ENCODE results near the gene CFB. TPM values are rescaled to one million over a fixed set of nuclear protein-coding genes. Genes with fewer than 3 reads are reported as not detected.
"Not testable (repeated sequence)": the region's sequence is repeated elsewhere in the genome, so short reads cannot be mapped to it uniquely, and the experiment has no call there.

Gene CFB
- total RNA-seq, 1 experiment from 2014 or later, result 5.6 TPM

DNA sequence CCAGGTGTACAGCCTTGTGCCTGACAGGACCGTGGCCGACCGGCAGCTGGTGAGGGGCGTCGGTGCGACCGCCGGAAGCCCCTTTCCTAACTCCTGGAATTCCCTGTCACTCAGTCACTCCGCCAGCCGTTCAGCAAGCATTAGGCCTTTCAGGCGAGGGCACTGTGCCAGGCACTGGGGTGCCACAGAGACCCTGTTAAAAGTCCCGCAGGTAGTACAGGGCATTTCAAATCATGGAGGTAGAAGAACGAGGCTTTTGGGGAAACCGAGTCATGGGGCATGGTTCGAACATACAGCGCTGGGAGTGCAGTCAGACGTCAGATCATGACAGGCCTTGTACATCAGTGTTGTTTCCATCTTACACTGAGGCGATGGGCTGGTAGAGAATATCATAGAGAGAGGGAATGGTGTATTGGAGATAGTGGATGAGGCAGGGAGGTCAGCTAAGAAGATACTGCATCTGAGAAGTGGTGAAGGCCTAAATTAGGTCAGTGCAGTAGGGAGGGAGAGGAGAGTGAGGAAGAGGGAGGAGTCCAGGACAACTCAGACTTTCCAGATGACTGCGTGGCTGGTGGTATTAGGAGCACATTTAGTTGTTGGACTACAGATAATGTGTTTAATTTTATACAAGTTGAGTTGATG, 26.9 kb downstream of the CFB start:
- in situ Hi-C loops (cut with HindIII; ENCODE audit: low pct_unique_long_range_greater_than_20kb, low sequenced_read_pairs) (no loop called here), intact Hi-C loops (cut with micrococcal nuclease; ENCODE audit: unreplicated experiment) (no loop called here)
- ATAC-seq (no peak), DNase-seq (ENCODE audit: low read depth, low spot score) (no peak)
- H3K4me1 ChIP-seq (ENCODE audit: control insufficient read depth, insufficient read depth, low read length), result peaks cover 12% of the 10 kb centered on the region; the same call in 1 of the 2 replicates
- TF ChIP-seq SIN3A (IDR thresholded peaks at IDR 0.05; ENCODE audit: borderline replicate concordance, insufficient read depth, low read depth, low read length) (0 out of 2 replicates have a peak, but pooled peaks have one; percentile 73), POLR2AphosphoS5 (IDR thresholded peaks at IDR 0.05; ENCODE audit: low read depth, low read length) (no peak), TCF7L2 (IDR thresholded peaks at IDR 0.05; ENCODE audit: low read depth, low read length) (no peak)
- TF ChIP-seq, protein P1, sequence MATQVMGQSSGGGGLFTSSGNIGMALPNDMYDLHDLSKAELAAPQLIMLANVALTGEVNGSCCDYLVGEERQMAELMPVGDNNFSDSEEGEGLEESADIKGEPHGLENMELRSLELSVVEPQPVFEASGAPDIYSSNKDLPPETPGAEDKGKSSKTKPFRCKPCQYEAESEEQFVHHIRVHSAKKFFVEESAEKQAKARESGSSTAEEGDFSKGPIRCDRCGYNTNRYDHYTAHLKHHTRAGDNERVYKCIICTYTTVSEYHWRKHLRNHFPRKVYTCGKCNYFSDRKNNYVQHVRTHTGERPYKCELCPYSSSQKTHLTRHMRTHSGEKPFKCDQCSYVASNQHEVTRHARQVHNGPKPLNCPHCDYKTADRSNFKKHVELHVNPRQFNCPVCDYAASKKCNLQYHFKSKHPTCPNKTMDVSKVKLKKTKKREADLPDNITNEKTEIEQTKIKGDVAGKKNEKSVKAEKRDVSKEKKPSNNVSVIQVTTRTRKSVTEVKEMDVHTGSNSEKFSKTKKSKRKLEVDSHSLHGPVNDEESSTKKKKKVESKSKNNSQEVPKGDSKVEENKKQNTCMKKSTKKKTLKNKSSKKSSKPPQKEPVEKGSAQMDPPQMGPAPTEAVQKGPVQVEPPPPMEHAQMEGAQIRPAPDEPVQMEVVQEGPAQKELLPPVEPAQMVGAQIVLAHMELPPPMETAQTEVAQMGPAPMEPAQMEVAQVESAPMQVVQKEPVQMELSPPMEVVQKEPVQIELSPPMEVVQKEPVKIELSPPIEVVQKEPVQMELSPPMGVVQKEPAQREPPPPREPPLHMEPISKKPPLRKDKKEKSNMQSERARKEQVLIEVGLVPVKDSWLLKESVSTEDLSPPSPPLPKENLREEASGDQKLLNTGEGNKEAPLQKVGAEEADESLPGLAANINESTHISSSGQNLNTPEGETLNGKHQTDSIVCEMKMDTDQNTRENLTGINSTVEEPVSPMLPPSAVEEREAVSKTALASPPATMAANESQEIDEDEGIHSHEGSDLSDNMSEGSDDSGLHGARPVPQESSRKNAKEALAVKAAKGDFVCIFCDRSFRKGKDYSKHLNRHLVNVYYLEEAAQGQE (IDR thresholded peaks at IDR 0.05; ENCODE audit: insufficient read depth in 1 of 2, low read depth in 2 of 2, low read length in 1 of 2), result no peak
- TF ChIP-seq, protein P2, sequence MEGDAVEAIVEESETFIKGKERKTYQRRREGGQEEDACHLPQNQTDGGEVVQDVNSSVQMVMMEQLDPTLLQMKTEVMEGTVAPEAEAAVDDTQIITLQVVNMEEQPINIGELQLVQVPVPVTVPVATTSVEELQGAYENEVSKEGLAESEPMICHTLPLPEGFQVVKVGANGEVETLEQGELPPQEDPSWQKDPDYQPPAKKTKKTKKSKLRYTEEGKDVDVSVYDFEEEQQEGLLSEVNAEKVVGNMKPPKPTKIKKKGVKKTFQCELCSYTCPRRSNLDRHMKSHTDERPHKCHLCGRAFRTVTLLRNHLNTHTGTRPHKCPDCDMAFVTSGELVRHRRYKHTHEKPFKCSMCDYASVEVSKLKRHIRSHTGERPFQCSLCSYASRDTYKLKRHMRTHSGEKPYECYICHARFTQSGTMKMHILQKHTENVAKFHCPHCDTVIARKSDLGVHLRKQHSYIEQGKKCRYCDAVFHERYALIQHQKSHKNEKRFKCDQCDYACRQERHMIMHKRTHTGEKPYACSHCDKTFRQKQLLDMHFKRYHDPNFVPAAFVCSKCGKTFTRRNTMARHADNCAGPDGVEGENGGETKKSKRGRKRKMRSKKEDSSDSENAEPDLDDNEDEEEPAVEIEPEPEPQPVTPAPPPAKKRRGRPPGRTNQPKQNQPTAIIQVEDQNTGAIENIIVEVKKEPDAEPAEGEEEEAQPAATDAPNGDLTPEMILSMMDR (IDR thresholded peaks at IDR 0.05), result no peak
- ChIA-PET POLR2A (interaction anchor here (1.3 kb wide), 1 partner anchor 14 kb away, joined by 4 read pairs; the partner anchor contains the start of genes NELFE and SKIC2), CTCF (no interaction called here)
- BruUV-seq (replicated peaks), result TSS peak; percentile 84
- H3K27me3 ChIP-seq (ENCODE audit: control insufficient read depth, insufficient read depth, low read length), result no peaks in the 10 kb centered on the region
- no peaks in the 10 kb centered on the region for H3K9me3 ChIP-seq (ENCODE audit: control insufficient read depth, insufficient read depth, low read depth, low read length)
- peak overlapping the region; percentile 85 to 94 for H3K4me3 ChIP-seq (ENCODE audit: low read depth in 2 of 2, low read length in 2 of 2)
- H3K27ac ChIP-seq (ENCODE audit: low read length), result peak overlapping the region; percentile 94
- H3K36me3 ChIP-seq (ENCODE audit: control insufficient read depth, insufficient read depth, low read length), result peaks cover 5% of the 10 kb centered on the region; the same call in 1 of the 2 replicates

DNA sequence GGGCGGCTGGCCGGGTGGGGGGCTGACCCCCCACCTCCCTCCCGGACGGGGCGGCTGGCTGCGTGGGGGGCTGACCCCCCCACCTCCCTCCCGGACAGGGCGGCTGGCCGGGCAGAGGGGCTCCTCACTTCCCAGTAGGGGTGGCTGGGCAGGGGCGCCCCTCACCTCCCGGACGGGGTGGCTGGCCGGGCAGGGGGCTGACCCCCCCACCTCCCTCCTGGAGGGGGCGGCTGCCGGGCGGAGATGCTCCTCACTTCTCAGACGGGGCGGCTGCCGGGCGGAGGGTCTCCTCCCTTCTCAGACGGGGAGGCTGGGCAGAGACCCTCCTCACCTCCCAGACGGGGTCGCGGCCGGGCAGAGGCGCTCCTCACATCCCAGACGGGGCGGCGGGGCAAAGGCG, 30.2 kb downstream of the CFB start:
- H3K9me3 ChIP-seq (ENCODE audit: control insufficient read depth, insufficient read depth, low read depth, low read length); POLR2A ChIA-PET; DNase-seq (ENCODE audit: low read depth, low spot score); in situ Hi-C loops (cut with HindIII; ENCODE audit: low pct_unique_long_range_greater_than_20kb, low sequenced_read_pairs); H3K4me3 ChIP-seq (ENCODE audit: low read depth in 2 of 2, low read length in 2 of 2); H3K27ac ChIP-seq (ENCODE audit: low read length); BruUV-seq (replicated peaks); intact Hi-C loops (cut with micrococcal nuclease; ENCODE audit: unreplicated experiment); H3K4me1 ChIP-seq (ENCODE audit: control insufficient read depth, insufficient read depth, low read length); ATAC-seq; CTCF ChIA-PET; H3K27me3 ChIP-seq (ENCODE audit: control insufficient read depth, insufficient read depth, low read length); H3K36me3 ChIP-seq (ENCODE audit: control insufficient read depth, insufficient read depth, low read length): not testable (repeated sequence)

DNA sequence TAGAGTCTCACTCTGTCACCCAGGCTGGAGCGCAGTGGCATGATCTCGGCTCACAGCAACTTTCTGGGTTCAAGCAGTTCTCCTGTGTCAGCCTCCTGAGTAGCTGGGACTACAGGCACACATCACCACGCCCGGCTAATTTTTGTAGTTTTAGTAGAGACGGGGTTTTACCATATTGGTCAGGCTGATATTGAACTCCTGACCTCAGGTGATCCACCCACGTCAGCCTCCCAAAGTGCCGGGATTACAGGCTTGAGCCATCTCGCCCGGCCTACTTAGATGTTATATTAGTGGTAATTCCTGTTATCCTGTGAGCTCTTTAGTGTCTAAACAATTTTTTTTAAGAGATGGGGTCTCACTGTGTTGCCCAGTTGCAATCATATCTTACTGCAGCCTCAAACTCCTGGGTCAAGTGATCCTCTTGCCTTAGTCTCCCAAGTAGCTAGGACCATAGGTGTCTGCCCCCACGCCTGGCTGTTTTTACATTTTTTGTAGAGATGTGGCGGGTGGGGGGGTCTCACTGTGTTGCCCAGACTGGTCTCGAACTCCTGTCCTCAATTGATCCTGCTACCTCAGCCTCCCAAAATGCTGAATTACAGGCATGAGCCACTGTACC, 32.0 kb downstream of the CFB start:
- in situ Hi-C loops (cut with HindIII; ENCODE audit: low pct_unique_long_range_greater_than_20kb, low sequenced_read_pairs), result no loop called here
- BruUV-seq (replicated peaks), result no TSS peak
- H3K27ac ChIP-seq (ENCODE audit: low read length), result no peak overlapping the region
- ChIA-PET POLR2A (interaction anchor here (0.6 to 0.7 kb wide), 2 partner anchors 141 to 158 kb away, joined by 3 to 6 read pairs; no protein-coding TSS in a partner anchor), CTCF (interaction anchor here (0.7 kb wide), 1 partner anchor 205 kb away, joined by 3 read pairs; no protein-coding TSS in a partner anchor)
- TF ChIP-seq, protein P1 (IDR thresholded peaks at IDR 0.05; ENCODE audit: insufficient read depth in 1 of 2, low read depth in 2 of 2, low read length in 1 of 2), result no peak
- TF ChIP-seq, protein P2 (IDR thresholded peaks at IDR 0.05), result no peak
- no peak for TF ChIP-seq TCF7L2 (IDR thresholded peaks at IDR 0.05; ENCODE audit: low read depth, low read length)
- no peak for TF ChIP-seq SIN3A (IDR thresholded peaks at IDR 0.05; ENCODE audit: borderline replicate concordance, insufficient read depth, low read depth, low read length)
- no peak for TF ChIP-seq POLR2AphosphoS5 (IDR thresholded peaks at IDR 0.05; ENCODE audit: low read depth, low read length)
- H3K27me3 ChIP-seq (ENCODE audit: control insufficient read depth, insufficient read depth, low read length), result no peaks in the 10 kb centered on the region
- intact Hi-C loops (cut with micrococcal nuclease; ENCODE audit: unreplicated experiment), result no loop called here
- H3K36me3 ChIP-seq (ENCODE audit: control insufficient read depth, insufficient read depth, low read length), result no peaks in the 10 kb centered on the region; the same call in 1 of the 2 replicates
- no peak overlapping the region for H3K4me3 ChIP-seq (ENCODE audit: low read depth in 2 of 2, low read length in 2 of 2)
- ATAC-seq (no peak), DNase-seq (ENCODE audit: low read depth, low spot score) (no peak)
- H3K9me3 ChIP-seq (ENCODE audit: control insufficient read depth, insufficient read depth, low read depth, low read length), result no peaks in the 10 kb centered on the region
- H3K4me1 ChIP-seq (ENCODE audit: control insufficient read depth, insufficient read depth, low read length), result 0 out of 2 replicates have a peak, but pooled peaks cover 6% of the 10 kb centered on the region

Measured in Panc1 (cell line).